GM18526 (cell line): Measurements from ENCODE around the gene RESP18.

ENCODE experiments used
- POLR2A ChIP-seq: IDR thresholded peaks from 3 replicates; pipeline ENCODE4 v1.6.1; 2011; ENCODE audit not compliant: insufficient read length; ENCODE audit errors: extremely low read depth

Gene RESP18

DNA sequence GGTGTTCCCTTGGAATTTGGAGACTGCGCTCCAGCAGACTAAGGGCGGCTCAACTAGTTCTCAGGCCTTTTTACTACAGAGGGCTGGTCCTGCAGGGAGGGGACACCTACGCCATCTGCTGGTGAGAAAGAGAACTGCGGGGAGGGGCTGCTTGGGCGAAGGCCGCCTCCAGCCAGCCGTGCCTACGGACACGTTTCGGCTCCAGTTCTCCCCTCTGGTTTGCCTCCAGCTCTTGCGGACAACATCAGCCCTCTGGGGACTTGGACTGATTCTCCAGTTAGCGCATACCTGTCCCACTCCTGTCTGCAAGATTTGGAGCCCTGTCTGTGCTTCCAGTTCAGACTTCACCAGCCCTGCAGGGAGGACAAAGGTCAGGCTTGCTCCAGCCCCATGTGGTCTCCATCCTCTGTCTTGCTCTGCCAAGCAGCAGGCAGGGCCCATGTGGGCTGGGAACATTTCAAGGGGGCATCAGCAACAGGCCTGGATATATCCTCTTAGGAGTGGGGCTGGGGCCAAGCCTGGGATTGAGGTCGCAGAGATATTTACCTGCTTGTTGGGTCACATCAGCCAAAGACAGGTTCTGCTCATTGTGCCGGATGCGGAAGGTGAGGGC, 33.7 kb downstream of the RESP18 start:
- no peak for TF ChIP-seq POLR2A

GRCh38 chr2:219297766-219298456, 34.6 kb downstream of the RESP18 start:
- no peak for TF ChIP-seq POLR2A

GRCh38 chr2:219296631-219297391, 35.7 kb downstream of the RESP18 start:
- no peak for TF ChIP-seq POLR2A

DNA sequence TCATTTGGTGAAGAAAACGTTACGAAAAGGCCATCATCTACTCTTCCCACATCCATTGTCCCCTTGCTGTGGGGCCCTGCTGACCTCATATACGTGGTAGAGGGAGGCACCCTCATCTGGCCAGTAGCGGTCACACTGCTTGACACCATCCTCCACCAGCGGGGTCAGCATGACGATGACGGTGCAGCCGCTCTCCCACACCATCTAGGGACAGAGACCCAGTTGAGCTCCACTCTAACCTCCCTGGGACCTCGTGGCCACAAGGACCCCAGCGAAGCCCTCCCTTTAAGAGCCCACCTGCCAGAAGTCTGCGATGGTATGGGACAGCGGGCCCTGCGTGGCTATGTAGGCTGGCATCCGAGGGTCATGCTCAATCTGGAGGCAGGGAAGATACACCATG, 36.4 kb downstream of the RESP18 start:
- no peak for TF ChIP-seq POLR2A

GRCh38 chr2:219294356-219295351, 37.9 kb downstream of the RESP18 start:
- TF ChIP-seq POLR2A, result peak; percentile 52

DNA sequence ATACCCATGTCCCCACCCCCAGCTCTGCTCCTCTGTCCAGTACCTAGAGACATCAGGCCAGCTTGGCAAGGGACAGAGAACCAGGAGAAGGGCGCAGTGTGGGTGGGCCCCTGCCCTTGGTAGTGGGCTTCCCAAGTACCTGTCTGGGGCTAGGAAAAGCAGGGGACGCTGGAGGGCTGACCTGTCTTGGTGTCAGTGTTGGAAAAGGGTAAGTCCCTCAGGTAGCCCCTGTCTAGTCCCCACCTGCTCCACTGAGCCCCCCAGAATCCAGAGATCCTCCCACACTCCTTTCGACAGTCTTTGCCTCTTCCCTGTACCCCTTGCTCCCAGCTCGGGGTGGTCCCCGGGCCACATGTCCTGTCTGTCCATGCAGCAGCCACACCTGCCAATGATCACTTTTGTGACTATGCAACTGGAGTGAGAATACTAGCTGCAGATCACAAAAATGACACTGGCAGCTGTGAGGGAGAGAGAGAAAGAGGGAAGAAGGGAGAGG, 38.8 kb downstream of the RESP18 start:
- TF ChIP-seq POLR2A, result no peak

- TF ChIP-seq POLR2A, result no peak
Observed at GRCh38 chr2:219292616-219293015, 39.9 kb downstream of the RESP18 start.

DNA sequence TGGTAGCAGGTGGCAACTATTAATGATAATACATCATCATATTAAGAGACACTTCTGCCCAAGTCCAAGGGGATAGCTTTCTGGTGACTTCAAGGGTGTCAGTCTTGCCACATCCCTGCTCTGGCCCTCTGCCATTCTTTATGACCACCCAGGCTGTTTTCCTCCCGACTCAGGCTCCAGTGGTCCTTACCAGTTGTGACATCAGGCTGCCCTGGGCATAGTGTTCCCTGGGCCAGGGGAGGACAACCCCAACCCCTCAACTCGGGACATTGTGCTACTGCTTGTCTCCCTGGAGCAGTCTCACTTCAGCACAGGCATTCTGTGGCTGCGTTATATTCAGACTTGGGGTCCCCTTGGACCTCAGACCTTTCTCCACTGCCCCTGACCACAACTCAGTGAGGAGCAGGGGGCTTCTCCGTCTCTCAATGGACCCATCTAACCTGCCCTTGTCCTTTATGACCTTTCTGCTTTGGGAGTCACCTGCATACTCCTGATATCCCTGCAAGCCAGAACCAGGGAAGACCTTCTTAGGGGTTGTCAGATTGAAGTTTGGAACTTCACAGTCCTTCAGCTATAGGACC, 40.5 kb downstream of the RESP18 start:
- TF ChIP-seq POLR2A, result no peak

DNA sequence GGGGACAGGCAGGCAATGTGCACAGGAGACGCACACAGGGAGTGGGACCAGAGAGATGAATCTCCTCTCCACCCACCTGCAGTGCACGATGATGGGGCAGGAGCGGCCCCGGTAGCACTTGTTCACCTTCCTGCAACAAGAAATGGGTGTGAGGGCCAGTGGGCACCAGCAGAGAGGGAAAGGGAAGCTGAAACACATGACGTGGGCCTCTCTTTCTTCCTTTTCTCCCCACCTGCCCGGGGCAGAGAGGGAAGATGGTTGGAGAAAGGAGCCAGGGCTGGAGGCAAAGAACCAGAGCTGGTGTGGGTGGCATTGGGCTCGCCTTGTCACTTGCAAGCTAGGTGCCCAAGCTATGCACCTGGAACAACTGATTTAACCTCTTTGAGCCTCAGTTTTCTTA, 41.1 kb downstream of the RESP18 start:
- no peak for TF ChIP-seq POLR2A

- no peak for TF ChIP-seq POLR2A
Observed at GRCh38 chr2:219290381-219291171, 42.0 kb downstream of the RESP18 start.

DNA sequence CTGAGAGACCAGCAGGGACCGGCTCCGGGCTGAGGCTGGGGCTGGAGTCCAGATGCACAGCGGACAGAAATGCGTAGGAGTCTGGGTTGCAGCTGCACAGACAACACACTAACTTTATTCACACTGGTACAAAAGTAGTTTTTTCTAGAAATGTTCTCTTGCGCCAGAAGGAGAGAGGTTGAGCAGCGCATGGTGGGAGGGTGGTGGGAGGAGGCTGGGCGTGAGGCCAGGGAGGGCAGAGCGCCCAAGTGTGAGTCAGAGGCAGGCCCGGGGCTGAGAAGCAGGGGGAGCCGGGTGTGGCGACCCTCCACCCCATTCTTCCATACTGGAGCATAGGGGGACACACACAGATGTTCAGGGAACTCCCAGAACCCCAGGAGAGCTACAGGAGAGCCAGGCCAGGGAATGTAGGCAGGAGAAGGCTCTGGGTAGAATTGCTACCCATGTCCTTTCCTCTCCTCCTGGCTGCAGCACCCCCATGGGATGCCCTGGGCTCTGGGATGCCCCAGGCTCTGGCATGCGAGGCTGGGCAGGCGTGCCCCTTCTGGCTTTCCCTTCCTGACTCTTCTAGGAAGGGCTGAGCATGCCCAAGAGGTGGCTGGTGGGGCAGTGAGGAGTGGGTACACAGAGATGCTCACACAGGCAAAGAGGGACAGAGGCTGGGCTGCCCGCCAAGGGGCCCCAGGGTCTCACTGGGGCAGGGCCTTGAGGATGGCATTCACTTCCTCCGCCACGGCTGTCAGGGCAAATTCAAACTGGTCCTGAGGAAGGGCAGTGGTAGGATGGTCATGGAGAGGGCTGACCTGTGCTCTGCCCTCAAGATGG, 42.8 kb downstream of the RESP18 start:
- no peak for TF ChIP-seq POLR2A

GRCh38 chr2:219289195-219289536, 43.4 kb downstream of the RESP18 start:
- TF ChIP-seq POLR2A, result no peak
